HG03103 (cell line): ENCODE data around the gene ZMYND12.
A peak's percentile ranks its signal among the peaks of the same experiment; 100 is the strongest.
"Not testable (repeated sequence)": the region's sequence is repeated elsewhere in the genome, so short reads cannot be mapped to it uniquely, and the experiment has no call there.

Experiments used
- ATAC-seq: cut with Tn5 transposase; IDR thresholded peaks from one replicate; pipeline ENCODE4 v1.9.1; 2021; ENCODE audit warnings: low read depth; ENCODE audit not compliant: unreplicated experiment

ZMYND12 gene, protein sequence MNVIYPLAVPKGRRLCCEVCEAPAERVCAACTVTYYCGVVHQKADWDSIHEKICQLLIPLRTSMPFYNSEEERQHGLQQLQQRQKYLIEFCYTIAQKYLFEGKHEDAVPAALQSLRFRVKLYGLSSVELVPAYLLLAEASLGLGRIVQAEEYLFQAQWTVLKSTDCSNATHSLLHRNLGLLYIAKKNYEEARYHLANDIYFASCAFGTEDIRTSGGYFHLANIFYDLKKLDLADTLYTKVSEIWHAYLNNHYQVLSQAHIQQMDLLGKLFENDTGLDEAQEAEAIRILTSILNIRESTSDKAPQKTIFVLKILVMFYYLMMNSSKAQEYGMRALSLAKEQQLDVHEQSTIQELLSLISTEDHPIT

DNA sequence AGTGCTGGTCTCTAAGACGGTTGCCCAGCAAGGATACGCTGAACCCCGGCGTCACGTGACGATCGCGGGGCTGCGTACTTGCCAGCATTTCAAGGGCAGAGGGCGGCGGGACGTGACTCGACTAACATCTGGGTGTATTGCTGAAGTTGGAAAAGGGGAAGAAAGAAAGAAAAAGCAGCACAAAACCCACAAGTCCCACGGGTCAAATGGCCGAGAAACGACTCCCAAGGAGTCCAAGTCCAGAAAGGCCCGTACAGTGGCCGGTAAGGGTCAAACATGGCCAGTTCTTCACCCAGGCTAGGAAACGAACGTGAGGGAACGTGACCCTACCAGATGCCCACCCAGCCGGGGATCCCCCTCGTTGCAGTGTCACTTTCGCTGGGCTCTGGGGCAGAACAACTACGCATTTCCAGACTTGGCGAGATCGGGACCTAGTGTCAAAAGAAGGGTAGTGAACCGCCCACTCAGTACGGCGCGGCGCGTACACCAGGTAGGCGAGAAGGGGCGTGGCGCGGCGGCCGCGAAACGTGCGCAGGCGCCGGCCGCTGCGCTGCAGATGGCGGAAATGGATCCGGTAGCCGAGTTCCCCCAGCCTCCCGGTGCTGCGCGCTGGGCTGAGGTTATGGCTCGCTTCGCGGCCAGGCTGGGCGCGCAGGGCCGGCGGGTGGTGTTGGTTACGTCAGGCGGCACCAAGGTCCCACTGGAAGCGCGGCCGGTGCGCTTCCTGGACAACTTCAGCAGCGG is at the start of gene ZMYND12, which contains the start of gene PPCS:
ZMYND12 (minus strand) TSS at position 13 of the 744 bp plus-strand sequence. CDS start 25 bp downstream, outside the sequence.
PPCS (plus strand) TSS at position 534 of the 744 bp plus-strand sequence; CDS start at position 557, 23 bp downstream.
- peak; percentile 66 for ATAC-seq

DNA sequence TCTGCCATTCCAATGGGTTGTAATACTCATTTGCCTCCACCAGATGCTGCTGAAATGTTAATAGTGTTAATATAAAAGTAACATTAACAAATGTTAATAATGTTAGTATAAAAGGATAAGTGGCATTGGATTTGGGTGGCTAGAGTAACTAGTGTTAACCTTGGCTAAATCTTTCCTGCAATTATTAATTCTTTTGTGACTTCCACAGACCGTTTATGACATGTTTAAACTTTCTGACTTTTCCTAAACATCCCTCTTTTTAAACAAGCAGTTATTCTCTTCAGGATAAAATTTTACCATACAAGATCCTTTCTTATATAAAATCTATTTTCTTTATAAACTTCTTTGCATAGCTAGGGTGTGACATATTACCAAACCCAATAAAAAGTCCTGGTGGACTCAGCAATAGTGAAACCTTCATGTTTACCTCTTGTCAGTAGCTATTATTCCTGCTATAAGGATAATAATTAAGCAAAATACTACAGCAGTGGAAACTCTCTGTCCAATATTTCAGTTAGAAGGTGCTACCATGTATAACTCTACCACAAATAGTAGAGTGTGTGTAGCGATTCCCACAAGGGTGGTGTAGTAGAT is 48.8 kb upstream of the ZMYND12 start:
- no peak for ATAC-seq

DNA sequence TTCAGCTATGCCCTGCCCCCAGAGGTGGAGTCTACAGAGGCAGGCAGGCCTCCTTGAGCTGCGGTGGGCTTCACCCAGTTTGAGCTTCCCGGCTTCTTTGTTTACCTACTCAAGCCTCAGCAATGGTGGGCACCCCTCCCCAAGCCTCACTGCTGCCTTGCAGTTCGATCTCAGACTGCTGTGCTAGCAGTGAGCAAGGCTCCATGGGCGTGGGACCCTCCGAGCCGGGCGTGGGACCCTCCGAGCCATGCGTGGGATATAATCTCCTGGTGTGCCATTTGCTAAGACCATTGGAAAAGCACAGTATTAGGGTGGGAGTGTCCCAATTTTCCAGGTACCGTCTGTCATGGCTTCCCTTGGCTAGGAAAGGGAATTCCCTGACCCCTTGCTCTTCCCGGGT is 46.2 kb upstream of the ZMYND12 start:
- ATAC-seq, result not testable (repeated sequence)

DNA sequence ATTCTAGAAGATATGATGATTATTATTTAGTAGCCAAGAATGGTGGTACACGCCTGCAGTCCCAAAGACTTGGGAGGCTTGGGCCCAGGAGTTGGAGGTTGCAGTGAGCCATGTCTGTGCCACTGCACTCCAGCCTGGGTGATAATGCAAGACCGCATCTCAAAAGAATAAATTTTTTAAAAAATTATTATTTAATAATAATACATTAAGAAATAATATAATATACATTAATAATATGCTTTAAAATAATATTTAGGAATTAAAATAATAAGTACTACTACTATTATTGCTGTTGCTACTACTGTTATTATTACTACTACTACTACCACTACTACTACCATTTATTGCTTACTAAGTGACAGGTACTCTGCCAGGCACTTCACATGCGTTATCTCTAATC is 34.4 kb upstream of the ZMYND12 start:
- no peak for ATAC-seq

DNA sequence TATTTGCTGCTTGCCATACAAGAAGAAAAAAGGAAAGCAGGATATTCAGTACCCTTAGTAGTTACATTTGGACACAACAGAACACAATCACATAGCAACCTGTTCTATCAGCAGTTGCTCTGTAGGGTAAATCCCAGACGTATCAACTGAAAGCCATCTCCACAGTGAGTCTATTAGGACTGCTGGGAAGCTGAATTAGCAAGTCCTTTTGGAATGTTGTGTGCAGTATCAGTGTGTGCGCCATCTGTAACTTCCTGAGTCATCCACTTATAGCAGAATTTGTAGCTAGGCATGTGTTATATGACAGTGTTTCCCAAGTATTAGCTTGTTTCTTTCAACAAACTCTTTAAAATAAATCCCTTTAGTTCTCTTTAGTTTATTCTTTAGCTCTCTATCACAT is 28.6 kb upstream of the ZMYND12 start:
- ATAC-seq, result no peak

DNA sequence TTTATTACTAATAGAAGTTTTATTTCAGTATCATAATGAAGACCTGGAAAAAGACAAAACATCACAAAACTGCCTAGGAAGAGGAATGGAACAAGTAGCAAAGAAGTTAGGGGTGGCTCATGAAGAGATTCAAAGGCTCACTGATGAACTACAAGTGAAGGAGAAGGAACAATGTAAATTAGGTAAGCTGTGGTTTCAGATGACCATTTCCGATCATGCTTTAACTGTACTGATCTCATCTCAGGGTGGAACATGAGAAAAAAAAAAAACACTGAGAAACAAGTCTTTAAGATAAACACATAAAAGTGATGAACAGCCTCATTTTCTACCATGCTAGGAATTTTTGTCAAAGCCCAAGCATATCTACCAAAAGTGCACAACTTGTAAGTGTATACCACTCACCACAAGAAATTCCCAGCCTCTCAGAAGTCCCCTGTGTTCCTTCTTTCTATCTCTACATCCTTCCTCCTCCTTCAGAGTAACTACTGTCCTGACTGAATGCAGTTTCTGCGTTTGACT is 26.9 kb upstream of the ZMYND12 start:
- no peak for ATAC-seq

DNA sequence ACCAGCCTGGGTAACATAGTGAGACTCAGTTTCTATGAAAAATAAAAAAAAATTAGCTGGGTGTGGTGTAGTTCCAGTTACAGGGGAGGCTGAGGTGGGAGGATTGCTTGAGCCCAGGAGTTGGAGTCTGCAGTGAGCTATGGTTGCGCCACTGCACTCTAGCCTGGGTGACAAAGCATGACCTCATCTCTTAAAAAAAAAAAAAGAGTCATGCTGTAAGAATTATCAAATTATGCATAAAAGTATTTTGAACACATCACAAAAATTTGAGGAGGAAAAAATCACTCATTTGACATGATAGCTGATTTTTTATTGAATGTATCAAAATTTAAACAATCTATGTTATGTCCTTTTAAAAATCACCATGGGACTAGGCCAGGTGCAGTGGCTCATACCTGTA is 25.1 kb upstream of the ZMYND12 start:
- ATAC-seq, result no peak

DNA sequence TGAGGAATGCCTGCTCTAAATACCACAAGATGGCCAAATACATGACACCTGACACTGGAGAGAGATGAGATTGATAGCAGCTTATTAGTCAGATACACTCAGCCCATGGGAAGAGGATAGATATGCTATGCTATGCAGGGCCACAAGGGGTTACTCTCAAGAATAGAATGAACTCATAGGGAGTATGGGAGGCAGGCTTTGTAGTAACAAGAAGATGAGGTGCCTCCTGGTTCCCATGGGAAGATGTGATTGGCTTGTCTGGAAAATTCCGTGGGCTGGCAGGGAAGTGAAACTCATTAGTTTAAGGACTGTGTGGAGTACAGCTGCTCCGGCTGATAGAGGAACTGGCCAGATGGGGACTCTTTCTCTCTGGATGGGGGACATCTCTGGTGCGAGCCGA is 23.8 kb upstream of the ZMYND12 start:
- ATAC-seq, result no peak

DNA sequence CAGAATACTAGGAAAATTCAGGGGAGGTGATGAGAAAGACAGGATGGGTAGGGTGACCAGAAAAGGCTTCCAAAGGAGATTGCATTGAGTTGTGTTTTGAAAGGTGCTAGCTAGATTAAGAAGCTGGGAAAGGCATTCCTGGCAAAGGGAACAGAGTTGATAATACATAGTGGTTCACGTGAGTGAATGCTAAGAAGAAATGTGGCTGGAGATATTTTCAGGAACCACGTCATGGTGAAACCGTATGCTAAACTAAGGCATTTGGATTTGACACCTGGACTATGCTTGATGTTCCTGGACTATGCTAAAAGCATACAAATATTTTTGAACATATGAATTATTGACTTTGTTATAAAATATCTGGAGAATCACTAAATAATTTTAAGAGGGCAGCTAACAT is 22.0 kb upstream of the ZMYND12 start:
- ATAC-seq, result no peak

- ATAC-seq, result not testable (repeated sequence)
These were observed 21.5 kb upstream of the ZMYND12 start for GRCh38 chr1:42477354-42477753.

DNA sequence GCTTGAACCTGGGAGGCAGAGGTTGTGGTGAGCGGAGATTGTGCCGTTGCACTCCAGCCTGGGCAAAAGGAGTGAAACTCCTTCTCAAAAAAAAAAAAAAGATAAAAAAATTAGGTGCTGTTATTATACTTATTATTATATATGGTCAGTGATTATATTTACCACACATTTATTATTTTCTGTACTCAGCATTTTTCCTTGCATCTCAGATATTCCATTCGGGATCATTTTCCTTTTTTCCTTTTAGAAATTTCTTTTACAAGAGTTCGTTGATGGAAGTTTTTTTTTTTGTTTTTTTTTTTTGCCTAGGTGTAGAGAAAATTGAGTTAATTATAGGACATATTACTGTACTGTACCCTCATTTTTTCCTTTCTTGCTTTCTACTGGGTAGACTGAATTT is 20.8 kb upstream of the ZMYND12 start:
- ATAC-seq, result no peak

DNA sequence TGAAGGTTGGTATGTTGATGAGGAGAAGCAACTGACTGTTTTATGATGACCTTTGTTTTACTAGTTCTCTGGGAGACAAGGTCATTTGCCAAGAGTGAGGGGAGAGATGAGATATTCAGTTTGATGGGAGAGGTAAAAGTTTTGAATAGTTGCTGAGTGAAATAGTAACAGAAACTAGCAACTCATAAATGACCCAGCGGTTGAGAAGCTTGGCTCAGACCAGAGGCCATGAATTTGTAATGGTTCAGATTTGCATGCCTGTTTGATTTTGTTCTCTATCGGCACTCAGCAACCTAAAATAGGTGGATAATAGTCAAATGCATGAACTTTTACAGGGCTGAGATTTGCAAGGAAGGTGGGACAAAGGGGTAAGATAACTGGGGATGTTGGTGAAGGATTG is 13.9 kb upstream of the ZMYND12 start:
- no peak for ATAC-seq

- no peak for ATAC-seq
These were observed 10.2 kb upstream of the ZMYND12 start for GRCh38 chr1:42466030-42466429.

DNA sequence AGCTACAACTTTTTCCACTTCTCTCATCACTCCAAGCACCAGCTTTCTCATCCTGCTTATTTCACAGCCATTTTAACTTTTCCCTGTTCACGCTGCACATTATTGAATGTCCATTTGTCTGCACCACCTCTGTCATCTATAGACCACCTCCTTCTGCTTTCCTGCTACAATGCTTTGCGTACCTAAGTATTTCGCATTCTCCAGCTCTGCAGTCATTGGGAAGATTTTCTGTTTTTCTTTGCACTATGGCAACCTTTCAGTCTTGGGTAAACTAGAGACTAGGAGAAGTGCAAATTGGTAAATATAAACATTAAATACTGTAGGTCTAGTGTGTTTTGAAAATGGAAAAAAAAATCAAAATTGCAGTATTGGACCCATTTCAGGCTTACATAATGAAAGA is 8.1 kb upstream of the ZMYND12 start:
- ATAC-seq, result no peak

DNA sequence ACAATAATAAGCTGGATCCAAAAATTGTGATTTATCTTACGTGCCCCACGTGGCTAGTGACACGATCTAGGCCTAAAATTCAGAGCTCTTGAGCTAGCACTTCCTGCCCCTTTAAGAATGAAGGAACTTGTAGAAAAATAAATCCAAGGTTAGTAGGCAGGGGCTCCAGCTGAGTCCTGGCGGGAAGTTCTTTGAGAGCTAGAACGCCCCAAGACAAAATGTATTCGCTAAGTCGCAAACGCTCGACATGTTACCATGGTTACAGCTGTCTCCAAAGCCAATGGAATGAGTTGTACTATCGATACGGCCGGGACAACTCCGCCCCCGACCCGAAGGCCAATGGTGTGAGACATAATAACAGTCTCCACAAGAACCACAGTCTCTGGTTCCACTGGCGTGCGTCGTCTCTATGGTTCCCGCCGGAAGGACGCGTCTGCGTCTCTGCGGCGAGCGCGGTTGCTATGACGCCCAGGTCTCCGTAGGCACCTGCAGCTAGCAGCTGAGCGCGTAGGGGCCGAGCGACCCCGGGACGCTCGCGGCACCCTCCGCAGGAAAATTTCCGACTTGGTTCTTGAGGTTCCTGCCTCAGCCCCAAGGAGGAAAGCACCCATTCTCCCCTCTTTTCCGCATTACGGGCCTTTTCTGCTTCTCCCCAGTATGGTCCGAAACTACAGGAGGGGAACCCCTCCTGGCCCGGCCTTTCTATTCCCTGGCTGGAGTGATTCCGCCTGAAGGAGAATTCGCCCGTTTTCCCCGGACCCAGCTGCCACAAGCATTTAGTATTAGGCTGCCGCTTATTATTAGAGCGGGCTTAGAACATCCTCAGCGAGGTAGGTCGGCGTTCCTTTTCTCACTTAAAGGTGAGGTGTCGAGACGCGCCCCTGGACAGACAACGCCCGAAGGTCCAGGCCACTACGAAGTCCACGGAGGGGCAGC is 7.3 kb upstream of the ZMYND12 start, which contains the start of gene CCDC30:
CCDC30 (plus strand) TSS at position 459 of the 936 bp plus-strand sequence. CDS start 17,266 bp downstream, outside the sequence.
- ATAC-seq, result peak; percentile 99

DNA sequence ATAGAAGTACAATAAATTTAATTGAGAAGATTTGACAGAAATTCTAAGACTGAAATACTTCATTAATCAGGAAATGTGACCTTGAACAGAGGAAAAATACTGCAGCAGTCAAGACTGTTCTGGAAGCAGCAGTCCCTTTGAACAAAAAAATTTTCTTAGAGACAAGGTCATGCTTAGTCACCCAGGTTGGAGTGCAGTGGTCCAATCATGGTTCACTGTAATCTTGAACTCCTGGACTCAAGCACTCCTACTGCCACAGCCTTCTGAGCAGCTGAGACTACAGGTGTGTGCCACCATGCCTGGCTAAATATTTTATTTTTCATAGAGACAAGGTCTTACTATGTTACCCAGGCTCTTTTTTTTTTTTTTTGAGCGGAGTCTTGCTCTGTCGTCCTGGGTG is 5.4 kb upstream of the ZMYND12 start:
- no peak for ATAC-seq

GRCh38 chr1:42456754-42457089 is 900 bp upstream of the ZMYND12 start:
- ATAC-seq, result peak; percentile 53

DNA sequence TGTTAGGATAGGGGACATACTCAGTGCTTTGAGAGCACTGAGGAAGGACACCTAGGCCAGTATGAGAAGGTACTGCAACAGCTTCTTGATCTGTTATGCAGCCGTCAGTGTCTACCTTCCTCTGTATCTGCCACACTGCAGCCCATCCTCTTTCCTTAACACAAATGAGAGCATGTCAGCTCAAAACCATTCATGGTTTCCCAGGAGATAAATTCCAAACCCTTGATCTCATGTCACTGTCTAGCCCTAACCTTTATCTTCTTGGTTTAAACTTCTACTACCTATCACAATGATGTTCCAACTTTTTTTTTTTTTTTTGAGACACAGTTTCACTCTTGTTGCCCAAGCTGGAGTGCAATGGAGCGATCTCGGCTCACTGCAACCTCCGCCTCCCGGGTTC is 1.4 kb downstream of the ZMYND12 start:
- no peak for ATAC-seq

DNA sequence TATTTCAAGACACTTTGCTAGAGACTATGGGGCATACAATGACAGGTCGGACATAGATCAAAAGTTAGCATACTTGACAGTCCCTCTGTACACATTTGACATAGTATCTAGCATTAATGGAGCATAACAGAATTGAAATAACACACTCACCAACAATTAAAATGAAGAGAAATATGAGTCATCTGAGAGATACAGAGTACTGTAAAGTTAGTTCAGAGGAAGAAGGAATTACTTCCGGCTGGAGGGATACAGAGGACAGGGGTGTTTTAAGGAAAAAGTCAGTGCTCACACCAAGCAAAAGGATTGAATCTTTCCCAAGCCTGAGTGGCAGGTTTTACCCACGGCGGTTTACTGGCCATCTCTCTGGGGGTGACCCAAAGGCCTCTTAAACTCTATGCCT is 2.4 kb downstream of the ZMYND12 start:
- no peak for ATAC-seq

GRCh38 chr1:42450061-42450460 is 5.8 kb downstream of the ZMYND12 start:
- ATAC-seq, result no peak
